Esophagus muscularis mucosa (tissue), 4 donors: Measurements from ENCODE around the gene BMP6. TPM values are rescaled to one million over a fixed set of nuclear protein-coding genes. Genes with fewer than 3 reads are reported as not detected.

Experiments used
- DNase-seq: peaks from one replicate; pipeline ENCODE4 v3.0.0-alpha.2; 2017; ENCODE audit errors: extremely low spot score
- H3K27ac ChIP-seq, 4 donors: fragments of 200-600 bp; sonication (generic); replicated peaks in 1 of 4; 1 replicate in 3 of 4; 2 replicates in 1 of 4; pipeline ENCODE4 v1.5.1; 2016 to 2019; ENCODE audit warnings: mild to moderate bottlenecking in 1 of 4
- H3K27me3 ChIP-seq, 4 donors: fragments of 200-600 bp; sonication (generic); one replicate each; pipeline versions ENCODE4 v1.5.1 to v1.6.0; 2016 to 2019
- H3K36me3 ChIP-seq, 4 donors: fragments of 200-600 bp; sonication (generic); one replicate each; pipeline ENCODE4 v1.5.1; 2016 to 2019
- H3K4me1 ChIP-seq, 4 donors: fragments of 200-600 bp; sonication (generic); one replicate each; pipeline ENCODE4 v1.5.1; 2016 to 2019
- H3K4me3 ChIP-seq, 4 donors: fragments of 200-600 bp; sonication (generic); 1 replicate in 2 of 4; 2 replicates in 2 of 4; pipeline ENCODE4 v1.5.1; 2016 to 2019; ENCODE audit warnings: mild to moderate bottlenecking in 4 of 4, moderate library complexity in 1 of 4
- H3K9me3 ChIP-seq, 4 donors: fragments of 200-600 bp; sonication (generic); 1 replicate in 3 of 4; 2 replicates in 1 of 4; pipeline ENCODE4 v1.5.1; 2016 to 2019
- CTCF ChIP-seq, 3 experiments: fragments of 200-600 bp in 2 of 3; fragments of 450-650 bp in 1 of 3; sonication (generic) in 2 of 3; IDR thresholded peaks; one replicate each; pipeline ENCODE4 v1.5.1; 2017 to 2019; ENCODE audit warnings: antibody characterized with exemption in 3 of 3, mild to moderate bottlenecking in 2 of 3, moderate library complexity in 1 of 3
- EP300 ChIP-seq: sonication (generic); formaldehyde crosslinking; IDR thresholded peaks from one replicate; pipeline ENCODE4 v1.6.1; 2017; ENCODE audit warnings: antibody characterized with exemption
- POLR2A ChIP-seq: fragments of 450-650 bp; IDR thresholded peaks from one replicate; pipeline ENCODE4 v1.6.1; 2017; ENCODE audit warnings: antibody characterized with exemption, moderate library complexity, mild to moderate bottlenecking, low read depth
- POLR2AphosphoS5 ChIP-seq, 2 donors: sonication (generic); formaldehyde crosslinking; IDR thresholded peaks; one replicate each; pipeline ENCODE4 v1.6.1; 2017; ENCODE audit warnings: antibody characterized with exemption in 2 of 2
- WGBS: methylation state at CpG from one replicate; pipeline ENCODE4 v1.1.5; 2018; 5-methylcytosine and 5-hydroxymethylcytosine counted together
- intact Hi-C: fragments of 100-400 bp; cut with DNase I; formaldehyde crosslinking; loops from one replicate; pipeline ENCODE4 v1.15.1; 2023
- total RNA-seq, 4 donors: library from RNA; depleted of rRNA; stranded (reverse); fragments of >200 nt; gene quantifications; one replicate each; pipeline versions ENCODE4 v1.1.0 to v1.2.1, GENCODE V29; 2016

The BMP6 gene
- 10 to 100 TPM in 1 of 4 donors, 1 to 10 TPM in 3; 5.1 to 10.0 (median 6.9) TPM for total RNA-seq

DNA sequence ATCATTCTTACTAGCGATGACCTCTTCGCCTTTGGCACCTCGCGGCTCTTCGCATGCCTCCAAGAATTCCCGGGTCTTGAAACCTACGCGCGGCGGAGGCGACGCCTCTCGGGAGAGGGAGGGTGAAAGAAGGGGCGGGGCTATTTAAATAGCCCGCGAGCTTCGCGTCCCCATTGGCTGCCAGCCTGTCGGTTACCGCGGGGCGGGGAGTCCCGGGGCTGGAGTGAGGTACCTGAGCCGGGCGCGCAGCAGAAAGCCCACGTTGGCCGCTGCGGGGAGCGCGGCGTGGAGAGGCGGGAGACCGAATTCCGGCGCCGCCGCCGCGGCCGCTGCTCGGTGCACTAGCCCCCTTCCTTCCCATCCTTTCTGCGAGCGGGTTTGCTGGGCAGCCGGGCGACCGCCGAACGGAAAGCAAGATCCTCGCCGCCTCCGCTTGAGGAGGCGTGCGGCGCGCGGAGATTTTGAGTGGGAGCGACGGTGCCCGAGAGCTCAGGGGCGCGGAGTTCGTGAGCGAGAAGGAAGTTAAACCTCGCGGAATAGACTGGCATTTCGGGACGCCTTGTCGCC lies at the start of gene BMP6:
TSS of gene BMP6 (plus strand) at position 251 of the 567 bp plus-strand sequence. CDS start 857 bp downstream, outside the sequence.
- WGBS, result under 1% methylated on average over 27 of the region's 69 CpGs
- peak within 1 kb of the TSS; percentile 61 to 70 (median 64) for H3K4me3 ChIP-seq
- H3K36me3 ChIP-seq, result no peaks in the 10 kb centered on the region
- H3K27me3 ChIP-seq, result peaks cover 0 to 84% (median 26%) of the 10 kb centered on the region in 4 donors
- intact Hi-C loops, result loop anchor here (5.0 to 10.0 kb wide), 2 partner anchors 61 to 489 kb away; no protein-coding TSS in a partner anchor
- peak; percentile 93 for DNase-seq
- no peaks in the 10 kb centered on the region for H3K9me3 ChIP-seq
- H3K27ac ChIP-seq, result peak within 1 kb of the TSS in 1 of 4 donors; percentile 8
- peak; percentile 66 to 70 for TF ChIP-seq POLR2AphosphoS5 (IDR thresholded peaks at IDR 0.05)
- no peak for TF ChIP-seq POLR2A
- peaks cover 33 to 50% (median 48%) of the 10 kb centered on the region in 4 donors for H3K4me1 ChIP-seq

- Histone ChIP-seq H3K27me3 (peaks cover 0 to 44% (median 0%) of the 10 kb centered on the region in 4 donors), H3K4me3 (no peak overlapping the region), H3K27ac (no peak overlapping the region), H3K36me3 (no peaks in the 10 kb centered on the region), H3K4me1 (peaks cover 5 to 14% (median 11%) of the 10 kb centered on the region in 4 donors), H3K9me3 (no peaks in the 10 kb centered on the region)
- intact Hi-C loops, result no loop called here
- TF ChIP-seq POLR2AphosphoS5 (IDR thresholded peaks at IDR 0.05) (no peak), POLR2A (no peak), CTCF (IDR thresholded peaks at IDR 0.05) (no peak), EP300 (no peak)
- WGBS, result 89% methylated on average over 5 of the region's 5 CpGs
- DNase-seq, result no peak
These were observed 48.7 kb upstream of the BMP6 start for GRCh38 chr6:7677229-7677628.

DNA sequence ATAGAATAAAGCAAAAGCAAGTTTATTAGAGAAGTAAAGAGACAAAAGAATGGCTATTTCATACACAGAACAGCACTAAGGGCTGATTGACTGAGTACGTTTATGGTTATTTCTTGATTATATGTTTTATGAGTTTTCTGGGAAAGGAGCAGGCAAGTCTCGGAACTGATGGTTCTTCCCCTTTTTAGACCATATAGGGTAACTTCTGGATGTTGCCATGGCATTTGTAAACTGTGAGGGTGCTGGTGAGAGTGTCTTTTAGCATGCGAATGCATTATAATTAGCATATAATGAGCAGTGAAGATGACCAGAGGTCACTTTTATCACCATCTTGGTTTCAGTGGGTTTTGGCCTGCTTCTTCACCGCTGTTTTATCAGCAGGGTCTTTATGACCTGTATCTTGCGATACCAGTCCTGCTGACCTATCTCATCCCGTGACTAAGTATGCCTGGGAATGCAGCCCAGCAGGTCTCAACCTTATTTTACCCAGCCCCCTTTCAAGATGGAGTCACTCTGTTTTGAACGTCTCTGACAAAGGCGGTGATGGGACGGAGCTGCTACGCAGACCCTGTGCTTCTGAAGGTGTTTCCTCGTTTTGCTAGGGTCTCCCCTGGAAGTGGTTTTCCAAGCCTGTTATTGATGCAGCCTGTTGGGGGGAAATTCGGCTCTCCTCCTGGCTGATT lies 45.4 kb upstream of the BMP6 start:
- Histone ChIP-seq H3K4me3 (no peak overlapping the region), H3K4me1 (no peaks in the 10 kb centered on the region), H3K27me3 (peaks cover 0 to 34% (median 0%) of the 10 kb centered on the region in 4 donors), H3K36me3 (no peaks in the 10 kb centered on the region), H3K9me3 (no peaks in the 10 kb centered on the region), H3K27ac (no peak overlapping the region)
- DNase-seq, result peak; percentile 62
- intact Hi-C loops, result no loop called here
- no peak for TF ChIP-seq POLR2A
- TF ChIP-seq EP300, result no peak
- TF ChIP-seq CTCF (IDR thresholded peaks at IDR 0.05), result no peak
- TF ChIP-seq POLR2AphosphoS5 (IDR thresholded peaks at IDR 0.05), result no peak
- WGBS, result 90% methylated on average over 12 of the region's 12 CpGs

- no peak overlapping the region for H3K27ac ChIP-seq
- 61% methylated on average over 4 of the region's 4 CpGs for WGBS
- DNase-seq, result peak; percentile 26
- intact Hi-C loops, result no loop called here
- no peaks in the 10 kb centered on the region for H3K9me3 ChIP-seq
- H3K4me3 ChIP-seq, result no peak overlapping the region
- no peak for TF ChIP-seq POLR2A
- TF ChIP-seq EP300, result no peak
- TF ChIP-seq CTCF (IDR thresholded peaks at IDR 0.05), result no peak
- TF ChIP-seq POLR2AphosphoS5 (IDR thresholded peaks at IDR 0.05), result no peak
- H3K4me1 ChIP-seq, result no peaks in the 10 kb centered on the region
- H3K27me3 ChIP-seq, result peaks cover 0 to 34% (median 0%) of the 10 kb centered on the region in 4 donors
- H3K36me3 ChIP-seq, result no peaks in the 10 kb centered on the region
These were observed 44.5 kb upstream of the BMP6 start for GRCh38 chr6:7681449-7681848.

- TF ChIP-seq POLR2A (no peak), EP300 (no peak), POLR2AphosphoS5 (IDR thresholded peaks at IDR 0.05) (no peak), CTCF (IDR thresholded peaks at IDR 0.05) (no peak)
- Histone ChIP-seq H3K27me3 (peaks cover 0 to 31% (median 0%) of the 10 kb centered on the region in 4 donors), H3K27ac (no peak overlapping the region), H3K4me3 (no peak overlapping the region), H3K36me3 (no peaks in the 10 kb centered on the region), H3K4me1 (no peaks in the 10 kb centered on the region), H3K9me3 (no peaks in the 10 kb centered on the region)
- WGBS, result 56% methylated on average over 1 of the region's 1 CpG
- peak; percentile 50 for DNase-seq
- intact Hi-C loops, result no loop called here
These were observed 41.8 kb upstream of the BMP6 start for GRCh38 chr6:7684076-7684475.
